WTC11 (cell line): ENCODE results near the gene DUSP6. TPM values are rescaled to one million over a fixed set of nuclear protein-coding genes. Genes with fewer than 3 reads are reported as not detected.

ENCODE experiments used
- AR ChIP-seq: fragments of 250-450 bp; sonication (Bioruptor Pico); IDR thresholded peaks from 2 replicates; pipeline ENCODE4 v1.9.0; 2021; ENCODE audit warnings: mild to moderate bottlenecking
- ARID4B ChIP-seq: sonication (generic); formaldehyde crosslinking; IDR thresholded peaks from 2 replicates; pipeline ENCODE4 v1.8.0; 2023; ENCODE audit warnings: missing genetic modification reagents, mild to moderate bottlenecking, borderline replicate concordance
- ATF2 ChIP-seq: sonication (generic); formaldehyde crosslinking; IDR thresholded peaks from 2 replicates; pipeline ENCODE4 v1.8.1; 2022; ENCODE audit warnings: low read depth, missing genetic modification reagents, borderline replicate concordance
- ETV6 ChIP-seq: sonication (generic); formaldehyde crosslinking; IDR thresholded peaks from 2 replicates; pipeline ENCODE4 v1.8.1; 2022; ENCODE audit warnings: mild to moderate bottlenecking, missing genetic modification reagents
- FOXK1 ChIP-seq: sonication (generic); formaldehyde crosslinking; IDR thresholded peaks from 2 replicates; pipeline ENCODE4 v1.8.0; 2022; ENCODE audit warnings: mild to moderate bottlenecking, moderate library complexity, missing genetic modification reagents
- GRHL2 ChIP-seq: fragments of 250-450 bp; sonication (Bioruptor Pico); IDR thresholded peaks from 2 replicates; pipeline ENCODE4 v1.8.0; 2022; ENCODE audit warnings: mild to moderate bottlenecking, moderate library complexity; ENCODE audit not compliant: insufficient replicate concordance, severe bottlenecking
- JAZF1 ChIP-seq: fragments of 250-450 bp; sonication (Bioruptor Pico); IDR thresholded peaks from 2 replicates; pipeline ENCODE4 v1.9.0; 2021; ENCODE audit warnings: moderate library complexity, mild to moderate bottlenecking, inconsistent platforms
- NR1H2 ChIP-seq: sonication (generic); formaldehyde crosslinking; IDR thresholded peaks from 2 replicates; pipeline ENCODE4 v1.9.0; 2021; ENCODE audit warnings: mild to moderate bottlenecking, moderate library complexity, missing genetic modification reagents
- SMAD4 ChIP-seq: sonication (generic); formaldehyde crosslinking; IDR thresholded peaks from 2 replicates; pipeline ENCODE4 v1.8.0; 2022; ENCODE audit warnings: mild to moderate bottlenecking, missing genetic modification reagents
- STAT6 ChIP-seq: sonication (generic); formaldehyde crosslinking; conservative IDR thresholded peaks from 2 replicates; pipeline ENCODE4 v1.8.1; 2023; ENCODE audit warnings: mild to moderate bottlenecking, low read depth, missing genetic modification reagents, moderate library complexity
- ZNF138 ChIP-seq: sonication (generic); formaldehyde crosslinking; conservative IDR thresholded peaks from 2 replicates; pipeline ENCODE4 v1.8.1; 2022; ENCODE audit warnings: mild to moderate bottlenecking, moderate library complexity, missing genetic modification reagents
- ZNF671 ChIP-seq: fragments of 250-450 bp; sonication (Bioruptor Pico); IDR thresholded peaks from 2 replicates; pipeline ENCODE4 v1.8.0; 2021; ENCODE audit warnings: mild to moderate bottlenecking
- total RNA-seq: library from RNA; stranded (reverse); gene quantifications from 3 replicates; pipeline ENCODE4 v1.2.3, GENCODE V29; 2021
- TF ChIP-seq, protein P1 (sequence below): fragments of 200-600 bp; IDR thresholded peaks from 2 replicates; pipeline ENCODE4 v1.8.0; 2022; ENCODE audit warnings: antibody characterized with exemption
- TF ChIP-seq, protein P2 (sequence below): sonication (generic); formaldehyde crosslinking; IDR thresholded peaks from 2 replicates; pipeline ENCODE4 v1.8.1; 2022; ENCODE audit warnings: mild to moderate bottlenecking, missing genetic modification reagents, moderate library complexity, borderline replicate concordance
- TF ChIP-seq, protein P3 (sequence below): fragments of 250-450 bp; sonication (Bioruptor Pico); IDR thresholded peaks from 2 replicates; pipeline ENCODE4 v1.9.0; 2021; ENCODE audit warnings: mild to moderate bottlenecking, borderline replicate concordance
- TF ChIP-seq, protein P4 (sequence below): sonication (generic); formaldehyde crosslinking; IDR thresholded peaks from 2 replicates; pipeline ENCODE4 v1.8.1; 2022; ENCODE audit warnings: missing genetic modification reagents, borderline replicate concordance

The DUSP6 gene
- total RNA-seq, 1 experiment from 2014 or later = 245 TPM

DNA sequence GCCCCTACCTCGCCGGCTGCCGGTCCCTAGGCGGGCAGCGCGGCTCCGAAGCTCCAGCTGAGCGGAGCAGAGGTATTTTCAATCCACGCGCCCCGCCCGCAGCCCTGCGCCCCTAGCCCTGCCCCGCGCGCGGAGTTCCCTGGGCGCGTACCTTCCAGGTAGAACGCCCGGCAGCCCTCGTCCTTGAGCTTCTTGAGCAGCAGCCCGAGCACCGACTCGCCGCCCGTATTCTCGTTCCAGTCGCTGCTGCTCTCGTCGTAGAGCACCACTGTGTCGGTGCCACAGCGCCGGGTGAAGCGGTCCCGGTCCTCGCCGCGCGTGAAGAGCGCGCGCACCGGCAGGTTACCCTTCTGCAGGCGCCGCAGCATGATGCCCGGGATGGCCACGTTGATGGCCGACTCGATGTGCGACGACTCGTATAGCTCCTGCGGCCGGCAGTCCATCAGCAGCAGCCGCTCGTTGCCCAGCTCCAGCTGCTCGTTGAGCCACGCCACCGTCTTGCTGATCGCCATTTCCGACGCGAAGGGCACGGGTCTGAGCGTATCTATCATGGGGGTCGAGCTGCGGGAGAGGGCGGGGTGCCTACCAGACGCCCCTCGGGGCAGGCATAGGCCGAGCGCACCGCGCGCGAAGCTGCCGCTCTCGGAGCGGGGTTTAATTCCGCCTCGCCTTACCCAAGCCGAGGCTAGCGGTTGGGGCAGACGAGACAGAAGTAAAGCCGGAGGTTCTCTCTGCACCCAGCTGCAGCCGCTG is 636 bp downstream of the DUSP6 start (continued):
- TF ChIP-seq ARID4B (CRISPR knock-in tag) (no peak; the same call in 1 of the 2 replicates), JAZF1 (CRISPR knock-in tag) (no peak), AR (CRISPR knock-in tag) (peak; percentile 20; the same call in 1 of the 2 replicates), ZNF138 (CRISPR knock-in tag) (no peak), SMAD4 (CRISPR knock-in tag) (no peak), FOXK1 (peak; percentile 86; the same call in 1 of the 2 replicates), ETV6 (CRISPR knock-in tag) (peak; percentile 46; the same call in 1 of the 2 replicates), NR1H2 (CRISPR knock-in tag) (no peak), ATF2 (CRISPR knock-in tag) (no peak), STAT6 (CRISPR knock-in tag) (peak; percentile 54; the same call in 1 of the 2 replicates), GRHL2 (CRISPR knock-in tag) (no peak), ZNF671 (no peak)
- TF ChIP-seq, protein P1, sequence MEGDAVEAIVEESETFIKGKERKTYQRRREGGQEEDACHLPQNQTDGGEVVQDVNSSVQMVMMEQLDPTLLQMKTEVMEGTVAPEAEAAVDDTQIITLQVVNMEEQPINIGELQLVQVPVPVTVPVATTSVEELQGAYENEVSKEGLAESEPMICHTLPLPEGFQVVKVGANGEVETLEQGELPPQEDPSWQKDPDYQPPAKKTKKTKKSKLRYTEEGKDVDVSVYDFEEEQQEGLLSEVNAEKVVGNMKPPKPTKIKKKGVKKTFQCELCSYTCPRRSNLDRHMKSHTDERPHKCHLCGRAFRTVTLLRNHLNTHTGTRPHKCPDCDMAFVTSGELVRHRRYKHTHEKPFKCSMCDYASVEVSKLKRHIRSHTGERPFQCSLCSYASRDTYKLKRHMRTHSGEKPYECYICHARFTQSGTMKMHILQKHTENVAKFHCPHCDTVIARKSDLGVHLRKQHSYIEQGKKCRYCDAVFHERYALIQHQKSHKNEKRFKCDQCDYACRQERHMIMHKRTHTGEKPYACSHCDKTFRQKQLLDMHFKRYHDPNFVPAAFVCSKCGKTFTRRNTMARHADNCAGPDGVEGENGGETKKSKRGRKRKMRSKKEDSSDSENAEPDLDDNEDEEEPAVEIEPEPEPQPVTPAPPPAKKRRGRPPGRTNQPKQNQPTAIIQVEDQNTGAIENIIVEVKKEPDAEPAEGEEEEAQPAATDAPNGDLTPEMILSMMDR = no peak
- TF ChIP-seq, protein P2, sequence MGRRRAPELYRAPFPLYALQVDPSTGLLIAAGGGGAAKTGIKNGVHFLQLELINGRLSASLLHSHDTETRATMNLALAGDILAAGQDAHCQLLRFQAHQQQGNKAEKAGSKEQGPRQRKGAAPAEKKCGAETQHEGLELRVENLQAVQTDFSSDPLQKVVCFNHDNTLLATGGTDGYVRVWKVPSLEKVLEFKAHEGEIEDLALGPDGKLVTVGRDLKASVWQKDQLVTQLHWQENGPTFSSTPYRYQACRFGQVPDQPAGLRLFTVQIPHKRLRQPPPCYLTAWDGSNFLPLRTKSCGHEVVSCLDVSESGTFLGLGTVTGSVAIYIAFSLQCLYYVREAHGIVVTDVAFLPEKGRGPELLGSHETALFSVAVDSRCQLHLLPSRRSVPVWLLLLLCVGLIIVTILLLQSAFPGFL = no peak
- TF ChIP-seq, protein P3, sequence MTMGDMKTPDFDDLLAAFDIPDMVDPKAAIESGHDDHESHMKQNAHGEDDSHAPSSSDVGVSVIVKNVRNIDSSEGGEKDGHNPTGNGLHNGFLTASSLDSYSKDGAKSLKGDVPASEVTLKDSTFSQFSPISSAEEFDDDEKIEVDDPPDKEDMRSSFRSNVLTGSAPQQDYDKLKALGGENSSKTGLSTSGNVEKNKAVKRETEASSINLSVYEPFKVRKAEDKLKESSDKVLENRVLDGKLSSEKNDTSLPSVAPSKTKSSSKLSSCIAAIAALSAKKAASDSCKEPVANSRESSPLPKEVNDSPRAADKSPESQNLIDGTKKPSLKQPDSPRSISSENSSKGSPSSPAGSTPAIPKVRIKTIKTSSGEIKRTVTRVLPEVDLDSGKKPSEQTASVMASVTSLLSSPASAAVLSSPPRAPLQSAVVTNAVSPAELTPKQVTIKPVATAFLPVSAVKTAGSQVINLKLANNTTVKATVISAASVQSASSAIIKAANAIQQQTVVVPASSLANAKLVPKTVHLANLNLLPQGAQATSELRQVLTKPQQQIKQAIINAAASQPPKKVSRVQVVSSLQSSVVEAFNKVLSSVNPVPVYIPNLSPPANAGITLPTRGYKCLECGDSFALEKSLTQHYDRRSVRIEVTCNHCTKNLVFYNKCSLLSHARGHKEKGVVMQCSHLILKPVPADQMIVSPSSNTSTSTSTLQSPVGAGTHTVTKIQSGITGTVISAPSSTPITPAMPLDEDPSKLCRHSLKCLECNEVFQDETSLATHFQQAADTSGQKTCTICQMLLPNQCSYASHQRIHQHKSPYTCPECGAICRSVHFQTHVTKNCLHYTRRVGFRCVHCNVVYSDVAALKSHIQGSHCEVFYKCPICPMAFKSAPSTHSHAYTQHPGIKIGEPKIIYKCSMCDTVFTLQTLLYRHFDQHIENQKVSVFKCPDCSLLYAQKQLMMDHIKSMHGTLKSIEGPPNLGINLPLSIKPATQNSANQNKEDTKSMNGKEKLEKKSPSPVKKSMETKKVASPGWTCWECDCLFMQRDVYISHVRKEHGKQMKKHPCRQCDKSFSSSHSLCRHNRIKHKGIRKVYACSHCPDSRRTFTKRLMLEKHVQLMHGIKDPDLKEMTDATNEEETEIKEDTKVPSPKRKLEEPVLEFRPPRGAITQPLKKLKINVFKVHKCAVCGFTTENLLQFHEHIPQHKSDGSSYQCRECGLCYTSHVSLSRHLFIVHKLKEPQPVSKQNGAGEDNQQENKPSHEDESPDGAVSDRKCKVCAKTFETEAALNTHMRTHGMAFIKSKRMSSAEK (CRISPR knock-in tag) = peak; percentile 29; the same call in 1 of the 2 replicates
- TF ChIP-seq, protein P4, sequence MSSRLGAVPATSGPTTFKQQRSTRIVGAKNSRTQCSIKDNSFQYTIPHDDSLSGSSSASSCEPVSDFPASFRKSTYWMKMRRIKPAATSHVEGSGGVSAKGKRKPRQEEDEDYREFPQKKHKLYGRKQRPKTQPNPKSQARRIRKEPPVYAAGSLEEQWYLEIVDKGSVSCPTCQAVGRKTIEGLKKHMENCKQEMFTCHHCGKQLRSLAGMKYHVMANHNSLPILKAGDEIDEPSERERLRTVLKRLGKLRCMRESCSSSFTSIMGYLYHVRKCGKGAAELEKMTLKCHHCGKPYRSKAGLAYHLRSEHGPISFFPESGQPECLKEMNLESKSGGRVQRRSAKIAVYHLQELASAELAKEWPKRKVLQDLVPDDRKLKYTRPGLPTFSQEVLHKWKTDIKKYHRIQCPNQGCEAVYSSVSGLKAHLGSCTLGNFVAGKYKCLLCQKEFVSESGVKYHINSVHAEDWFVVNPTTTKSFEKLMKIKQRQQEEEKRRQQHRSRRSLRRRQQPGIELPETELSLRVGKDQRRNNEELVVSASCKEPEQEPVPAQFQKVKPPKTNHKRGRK (CRISPR knock-in tag) = no peak
